Upper lobe of left lung (tissue), 4 donors: ENCODE results near the gene MASP1.

Source experiments
- CTCF ChIP-seq, 6 experiments: fragments of 450-650 bp in 4 of 6; fragments of 200-600 bp in 2 of 6; sonication (generic) in 2 of 6; IDR thresholded peaks; one replicate each; pipeline ENCODE4 v1.5.1; 2016 to 2019; ENCODE audit warnings: antibody characterized with exemption in 6 of 6
- EP300 ChIP-seq, 4 donors: sonication (generic); formaldehyde crosslinking; IDR thresholded peaks; one replicate each; pipeline ENCODE4 v1.5.1; 2017; ENCODE audit warnings: antibody characterized with exemption in 4 of 4, control low read depth in 2 of 4
- POLR2A ChIP-seq, 4 donors: fragments of 450-650 bp; IDR thresholded peaks; one replicate each; pipeline ENCODE4 v1.5.1; 2016 to 2017; ENCODE audit warnings: antibody characterized with exemption in 4 of 4, mild to moderate bottlenecking in 2 of 4

GRCh38 chr3:187208159-187208558, 83.4 kb downstream of the MASP1 start:
- no peak for TF ChIP-seq POLR2A (IDR thresholded peaks at IDR 0.05)
- no peak for TF ChIP-seq EP300 (IDR thresholded peaks at IDR 0.05)
- no peak for TF ChIP-seq CTCF (IDR thresholded peaks at IDR 0.05)
